GM21723 (cell line): ENCODE results near the gene DLGAP5.

Experiments
- ATAC-seq: cut with Tn5 transposase; IDR thresholded peaks from one replicate; pipeline ENCODE4 v1.9.1; 2021; ENCODE audit warnings: mild to moderate bottlenecking, moderate library complexity; ENCODE audit not compliant: unreplicated experiment

Gene DLGAP5

GRCh38 chr14:55115861-55116245, 75.5 kb downstream of the DLGAP5 start:
- no peak for ATAC-seq

GRCh38 chr14:55115460-55115859, 75.9 kb downstream of the DLGAP5 start:
- ATAC-seq, result no peak

GRCh38 chr14:55114720-55115119, 76.7 kb downstream of the DLGAP5 start:
- ATAC-seq, result no peak

- no peak for ATAC-seq
These were observed 80.2 kb downstream of the DLGAP5 start for GRCh38 chr14:55111122-55111708.

- no peak for ATAC-seq
These were observed 81.5 kb downstream of the DLGAP5 start for GRCh38 chr14:55109836-55110235.

- peak; percentile 63 for ATAC-seq
These were observed 83.4 kb downstream of the DLGAP5 start for GRCh38 chr14:55107766-55108554.

- no peak for ATAC-seq
These were observed 85.4 kb downstream of the DLGAP5 start for GRCh38 chr14:55105991-55106390.

- ATAC-seq, result no peak
These were observed 87.1 kb downstream of the DLGAP5 start for GRCh38 chr14:55103971-55104954.

- peak; percentile 33 for ATAC-seq
These were observed 88.3 kb downstream of the DLGAP5 start for GRCh38 chr14:55103005-55103640.

GRCh38 chr14:55102141-55102621, 89.2 kb downstream of the DLGAP5 start:
- peak; percentile 70 for ATAC-seq

GRCh38 chr14:55101698-55102097, 89.7 kb downstream of the DLGAP5 start:
- ATAC-seq, result no peak

GRCh38 chr14:55099756-55100155, 91.6 kb downstream of the DLGAP5 start:
- ATAC-seq, result no peak

- no peak for ATAC-seq
These were observed 92.9 kb downstream of the DLGAP5 start for GRCh38 chr14:55098561-55098898.
